HepG2 (cell line): ENCODE data around the gene SLC48A1. TPM values are rescaled to one million over a fixed set of nuclear protein-coding genes. Genes with fewer than 3 reads are reported as not detected.

Experiments
- ATAC-seq: fragments of 200-7000 bp; cut with Tn5 transposase; 3 replicates; pipeline ENCODE4 v1.9.1; 2020; ENCODE audit warnings: mild to moderate bottlenecking, moderate library complexity
- BruUV-seq: library from RNA; stranded (reverse); fragments of 400-500 nt; replicated peaks from 2 replicates; lab custom pipeline; 2021; lab: Mats Ljungman, UMichigan
- CTCF ChIA-PET: fragments of 300-600 bp; formaldehyde crosslinking; extraction: SDS; loops from one replicate; lab custom pipeline; 2021; ENCODE audit warnings: low total read pairs, inconsistent platforms, low intra/inter-chr PET ratio; lab: Yijun Ruan, JAX
- POLR2A ChIA-PET: fragments of 350-600 bp; sonication (Branson Sonifier 250); formaldehyde crosslinking; loops from one replicate; lab custom pipeline; 2020; ENCODE audit warnings: antibody characterized with exemption, inconsistent platforms; lab: Yijun Ruan, JAX
- DNase-seq: peaks from one replicate; pipeline ENCODE4 v3.0.0-alpha.2; 2015; ENCODE audit warnings: low spot score
- FAIRE-seq: peaks from 3 replicates; lab custom pipeline; 2011; peaks lifted over from hg19 to GRCh38; lab: Jason Lieb, UNC
- H2AFZ ChIP-seq: one replicate; pipeline ENCODE4 v1.6.1; 2011; ENCODE audit warnings: low read length, inconsistent platforms
- H3K27ac ChIP-seq: fragments of 300-600 bp; 3 replicates; pipeline ENCODE4 v1.8.0; 2011; ENCODE audit warnings: mixed run types, mild to moderate bottlenecking, mixed read lengths, low read length, inconsistent platforms; ENCODE audit not compliant: insufficient read depth; ENCODE audit errors: extremely low read length
- H3K27me3 ChIP-seq, 2 experiments: fragments of 200-600 bp in 1 of 2; 2 replicates in 1 of 2; 3 replicates in 1 of 2; pipeline versions ENCODE4 v1.6.0 to v1.8.0; 2011; ENCODE audit warnings: low read length in 2 of 2, mild to moderate bottlenecking in 2 of 2, moderate library complexity in 2 of 2, inconsistent platforms in 1 of 2; ENCODE audit not compliant: insufficient read depth in 2 of 2, control insufficient read depth in 1 of 2
- H3K36me3 ChIP-seq, 2 experiments: fragments of 200-600 bp in 1 of 2; replicated peaks in 1 of 2; 2 replicates in 1 of 2; 3 replicates in 1 of 2; pipeline versions ENCODE4 v1.5.1 to v1.8.0; 2011; ENCODE audit warnings: low read length in 2 of 2, inconsistent platforms in 1 of 2; ENCODE audit not compliant: insufficient read depth in 2 of 2, control insufficient read depth in 1 of 2
- H3K4me1 ChIP-seq: 2 replicates; pipeline ENCODE4 v1.5.1; 2012; ENCODE audit warnings: low read length, inconsistent platforms; ENCODE audit not compliant: insufficient read depth
- H3K4me2 ChIP-seq: 2 replicates; pipeline ENCODE4 v1.6.0; 2011; ENCODE audit warnings: low read depth, low read length, inconsistent platforms
- H3K4me3 ChIP-seq, 3 experiments: fragments of 200-600 bp in 1 of 3; sonication (generic), shearing (Covaris generic) in 1 of 3; replicated peaks in 1 of 3; 2 replicates each; pipeline ENCODE4 v1.5.1; 2011 to 2016; ENCODE audit warnings: low read length in 3 of 3, inconsistent platforms in 2 of 3, low read depth in 2 of 3, mild to moderate bottlenecking in 2 of 3, control low read depth in 1 of 3, mixed read lengths in 1 of 3; ENCODE audit not compliant: insufficient read depth in 1 of 3
- H3K79me2 ChIP-seq: one replicate; pipeline ENCODE4 v1.6.1; 2011; ENCODE audit warnings: low read length, inconsistent platforms; ENCODE audit not compliant: insufficient read depth
- H3K9ac ChIP-seq: 2 replicates; pipeline ENCODE4 v1.6.0; 2011; ENCODE audit warnings: mild to moderate bottlenecking, low read depth, low read length, inconsistent platforms; ENCODE audit not compliant: insufficient read depth
- H3K9me3 ChIP-seq: 2 replicates; pipeline ENCODE4 v1.5.1; 2012; ENCODE audit warnings: mild to moderate bottlenecking, low read length
- H4K20me1 ChIP-seq: 2 replicates; pipeline ENCODE4 v1.6.0; 2011; ENCODE audit warnings: inconsistent platforms, mild to moderate bottlenecking, low read length, moderate library complexity; ENCODE audit not compliant: insufficient read depth
- ARNT ChIP-seq: fragments of 450-650 bp; IDR thresholded peaks from 2 replicates; pipeline ENCODE4 v1.6.1; 2017
- IKZF1 ChIP-seq: fragments of 450-650 bp; IDR thresholded peaks from 2 replicates; pipeline ENCODE4 v1.7.1; 2016
- MAF1 ChIP-seq: sonication (generic); formaldehyde crosslinking; IDR thresholded peaks from 2 replicates; pipeline ENCODE4 v1.5.0; 2020; ENCODE audit warnings: missing genetic modification reagents, borderline replicate concordance
- NFYC ChIP-seq: IDR thresholded peaks from 2 replicates; pipeline ENCODE4 v1.6.1; 2016; ENCODE audit warnings: missing genetic modification reagents, missing compliant biosample characterization
- RFXAP ChIP-seq: sonication (generic); formaldehyde crosslinking; IDR thresholded peaks from 2 replicates; pipeline ENCODE4 v1.4.0; 2020; ENCODE audit warnings: missing genetic modification reagents, borderline replicate concordance
- STAG1 ChIP-seq: sonication (generic); formaldehyde crosslinking; IDR thresholded peaks from 2 replicates; pipeline ENCODE4 v1.4.0; 2020; ENCODE audit warnings: missing genetic modification reagents
- ZNF430 ChIP-seq: sonication (generic); formaldehyde crosslinking; IDR thresholded peaks from 2 replicates; pipeline ENCODE4 v1.9.0; 2021; ENCODE audit warnings: mild to moderate bottlenecking, missing genetic modification reagents
- ZNF777 ChIP-seq: sonication (generic); formaldehyde crosslinking; IDR thresholded peaks from 2 replicates; pipeline ENCODE4 v1.4.0; 2020; ENCODE audit warnings: missing genetic modification reagents
- WGBS: methylation state at CpG from one replicate; pipeline ENCODE4 v1.1.6; 2017; ENCODE audit warnings: low lambda C conversion rate; 5-methylcytosine and 5-hydroxymethylcytosine counted together
- in situ Hi-C: cut with HindIII; loops from 2 replicates; pipeline ENCODE4 v1.10.0; 2017; ENCODE audit warnings: low pct_unique_long_range_greater_than_20kb; ENCODE audit not compliant: extremely low pct_ligation_motif_present
- intact Hi-C: fragments of 100-400 bp; cut with micrococcal nuclease; formaldehyde crosslinking; loops from one replicate; pipeline ENCODE4 v1.10.0; 2022; ENCODE audit not compliant: unreplicated experiment
- polyA plus RNA-seq, 8 experiments: library from polyadenylated mRNA; depleted of rRNA in 3 of 8; stranded (reverse) in 7 of 8; unstranded in 1 of 8; fragments of >200 nt; fragmentation: Illumina TruSeq in 4 of 8; extraction: Trizol in 4 of 8; gene quantifications; 2 replicates each; pipeline versions ENCODE4 v1.2.1 to v1.2.3, GENCODE V29; 2011 to 2016; ENCODE audit warnings: low read depth in 4 of 8, missing spikeins in 1 of 8, mixed read lengths in 1 of 8; ENCODE audit not compliant: insufficient read depth in 1 of 8
- total RNA-seq, 5 experiments: library from RNA; depleted of rRNA; stranded (reverse); fragments of >200 nt; fragmentation: Illumina TruSeq; extraction: Trizol; gene quantifications; 2 replicates each; pipeline ENCODE4 v1.2.3, GENCODE V29; 2016; ENCODE audit warnings: low read depth in 1 of 5
- TF ChIP-seq, protein P1 (sequence below): IDR thresholded peaks from 2 replicates; pipeline ENCODE4 v1.6.1; 2012; ENCODE audit warnings: low read length, improper control_type of control experiment

Gene SLC48A1
- total and polyA plus RNA-seq, 2 of the 13 experiments (the other 11 are each of a cell fraction or from before 2014, with no cell fraction given) = 2.2 to 3.7 TPM

DNA sequence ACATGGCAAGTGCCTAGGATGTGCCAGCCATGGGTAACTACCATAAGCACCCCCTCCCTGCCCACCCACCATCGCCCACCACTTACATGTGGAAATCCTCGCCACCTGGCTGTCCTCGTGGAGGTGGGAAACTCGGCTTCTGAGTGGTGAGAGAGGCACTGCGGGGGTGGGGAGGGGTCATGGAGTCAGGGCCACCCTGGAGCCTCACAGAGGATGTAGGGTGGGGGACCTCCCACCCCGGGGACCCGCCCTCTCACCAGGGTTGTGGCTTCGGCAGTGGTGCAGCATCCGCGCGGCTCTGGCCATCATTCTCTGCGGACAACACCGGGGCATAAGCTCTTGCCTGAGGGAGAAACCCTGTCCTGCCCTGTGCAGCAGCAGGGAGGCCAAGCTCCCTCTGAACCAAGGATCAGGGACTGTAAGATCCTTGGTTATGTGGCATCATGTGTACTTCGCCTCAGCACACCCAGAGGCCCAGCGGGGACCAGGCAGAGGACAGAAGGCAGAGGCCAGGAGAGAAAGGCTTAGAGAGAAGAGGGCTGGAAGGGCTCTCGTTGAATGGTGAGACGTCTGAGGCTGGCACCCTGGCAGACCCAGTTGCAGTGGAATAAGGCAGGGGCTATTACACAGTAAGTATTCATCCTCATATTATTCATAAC, 35.0 kb upstream of the SLC48A1 start (continued):
- TF ChIP-seq, protein P1, sequence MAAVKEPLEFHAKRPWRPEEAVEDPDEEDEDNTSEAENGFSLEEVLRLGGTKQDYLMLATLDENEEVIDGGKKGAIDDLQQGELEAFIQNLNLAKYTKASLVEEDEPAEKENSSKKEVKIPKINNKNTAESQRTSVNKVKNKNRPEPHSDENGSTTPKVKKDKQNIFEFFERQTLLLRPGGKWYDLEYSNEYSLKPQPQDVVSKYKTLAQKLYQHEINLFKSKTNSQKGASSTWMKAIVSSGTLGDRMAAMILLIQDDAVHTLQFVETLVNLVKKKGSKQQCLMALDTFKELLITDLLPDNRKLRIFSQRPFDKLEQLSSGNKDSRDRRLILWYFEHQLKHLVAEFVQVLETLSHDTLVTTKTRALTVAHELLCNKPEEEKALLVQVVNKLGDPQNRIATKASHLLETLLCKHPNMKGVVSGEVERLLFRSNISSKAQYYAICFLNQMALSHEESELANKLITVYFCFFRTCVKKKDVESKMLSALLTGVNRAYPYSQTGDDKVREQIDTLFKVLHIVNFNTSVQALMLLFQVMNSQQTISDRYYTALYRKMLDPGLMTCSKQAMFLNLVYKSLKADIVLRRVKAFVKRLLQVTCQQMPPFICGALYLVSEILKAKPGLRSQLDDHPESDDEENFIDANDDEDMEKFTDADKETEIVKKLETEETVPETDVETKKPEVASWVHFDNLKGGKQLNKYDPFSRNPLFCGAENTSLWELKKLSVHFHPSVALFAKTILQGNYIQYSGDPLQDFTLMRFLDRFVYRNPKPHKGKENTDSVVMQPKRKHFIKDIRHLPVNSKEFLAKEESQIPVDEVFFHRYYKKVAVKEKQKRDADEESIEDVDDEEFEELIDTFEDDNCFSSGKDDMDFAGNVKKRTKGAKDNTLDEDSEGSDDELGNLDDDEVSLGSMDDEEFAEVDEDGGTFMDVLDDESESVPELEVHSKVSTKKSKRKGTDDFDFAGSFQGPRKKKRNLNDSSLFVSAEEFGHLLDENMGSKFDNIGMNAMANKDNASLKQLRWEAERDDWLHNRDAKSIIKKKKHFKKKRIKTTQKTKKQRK = no peak
- TF ChIP-seq IKZF1 (no peak), ZNF777 (no peak), ZNF430 (CRISPR knock-in tag) (no peak), ARNT (no peak), STAG1 (CRISPR knock-in tag) (no peak), NFYC (CRISPR knock-in tag) (no peak), MAF1 (CRISPR knock-in tag) (no peak)

GRCh38 chr12:47739297-47739696, 33.7 kb upstream of the SLC48A1 start:
- H3K4me1 ChIP-seq = peaks cover 32% of the 10 kb centered on the region
- in situ Hi-C loops (no loop called here), intact Hi-C loops (no loop called here)
- 8% methylated on average over 3 of the region's 3 CpGs for WGBS
- no TSS peak for BruUV-seq
- H3K36me3 ChIP-seq = no peaks in the 10 kb centered on the region
- ChIA-PET CTCF (no interaction called here), POLR2A (interaction anchor here (1.1 kb wide), 1 partner anchor 81 kb away, joined by 6 read pairs; no protein-coding TSS in a partner anchor)
- H2AFZ ChIP-seq = no peak overlapping the region
- H3K9ac ChIP-seq = no peak overlapping the region
- DNase-seq (no peak), FAIRE-seq (no peak), ATAC-seq (no peak)
- H4K20me1 ChIP-seq = no peaks in the 10 kb centered on the region
- no peak overlapping the region for H3K27ac ChIP-seq
- H3K4me2 ChIP-seq = no peak overlapping the region
- H3K27me3 ChIP-seq = peaks cover 8 to 36% of the 10 kb centered on the region in 2 experiments
- no peaks in the 10 kb centered on the region for H3K79me2 ChIP-seq
- H3K9me3 ChIP-seq = no peaks in the 10 kb centered on the region
- H3K4me3 ChIP-seq = no peak overlapping the region
- TF ChIP-seq RFXAP (CRISPR knock-in tag) = no peak
